Fibroblast of the conjunctiva (primary cell): ENCODE results near the gene SSBP3.
"Not testable (repeated sequence)": the region's sequence is repeated elsewhere in the genome, so short reads cannot be mapped to it uniquely, and the experiment has no call there.

Experiments used
- DNase-seq: peaks from one replicate; pipeline ENCODE4 v3.0.0-alpha.2; 2010; ENCODE audit warnings: low read depth

Gene SSBP3

DNA sequence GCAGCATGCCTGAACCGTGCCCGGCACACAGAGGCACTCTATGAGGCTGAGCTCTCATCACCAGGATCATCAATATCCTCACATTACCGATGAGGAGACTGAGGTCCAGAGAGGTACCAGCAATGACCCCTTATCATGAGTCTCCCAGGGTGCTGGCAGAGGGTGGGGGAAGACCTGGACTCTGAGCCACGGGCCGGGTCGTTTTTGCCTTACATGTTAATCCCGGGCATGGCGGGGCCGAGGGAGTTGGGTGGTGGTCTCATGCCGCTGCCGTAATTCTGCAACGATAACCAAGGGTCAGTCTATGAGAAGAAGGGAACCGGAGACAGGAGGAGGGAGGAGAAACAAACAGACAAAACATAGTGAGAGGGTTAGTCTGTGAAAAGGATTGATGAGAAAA lies 163.2 kb downstream of the SSBP3 start:
- DNase-seq = no peak

DNA sequence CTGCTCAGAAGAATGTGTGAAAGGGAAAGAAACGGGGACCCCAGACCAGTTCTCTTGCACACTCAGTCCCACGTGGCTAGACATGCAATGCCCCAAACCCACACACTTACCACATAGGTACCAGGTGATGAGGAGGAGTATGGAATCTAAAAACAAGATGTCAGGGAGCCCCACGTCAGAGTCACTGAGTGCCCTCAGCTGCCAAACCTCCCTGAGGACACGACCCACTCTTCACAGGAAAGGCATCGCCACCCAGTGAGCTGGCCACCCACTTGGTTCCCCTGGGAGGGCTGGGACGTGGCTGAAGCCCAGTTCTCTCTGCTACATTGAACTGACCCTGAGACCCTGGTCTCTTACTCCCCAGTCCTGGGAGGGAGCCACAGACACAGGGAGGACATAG lies 164.8 kb downstream of the SSBP3 start:
- DNase-seq = no peak

DNA sequence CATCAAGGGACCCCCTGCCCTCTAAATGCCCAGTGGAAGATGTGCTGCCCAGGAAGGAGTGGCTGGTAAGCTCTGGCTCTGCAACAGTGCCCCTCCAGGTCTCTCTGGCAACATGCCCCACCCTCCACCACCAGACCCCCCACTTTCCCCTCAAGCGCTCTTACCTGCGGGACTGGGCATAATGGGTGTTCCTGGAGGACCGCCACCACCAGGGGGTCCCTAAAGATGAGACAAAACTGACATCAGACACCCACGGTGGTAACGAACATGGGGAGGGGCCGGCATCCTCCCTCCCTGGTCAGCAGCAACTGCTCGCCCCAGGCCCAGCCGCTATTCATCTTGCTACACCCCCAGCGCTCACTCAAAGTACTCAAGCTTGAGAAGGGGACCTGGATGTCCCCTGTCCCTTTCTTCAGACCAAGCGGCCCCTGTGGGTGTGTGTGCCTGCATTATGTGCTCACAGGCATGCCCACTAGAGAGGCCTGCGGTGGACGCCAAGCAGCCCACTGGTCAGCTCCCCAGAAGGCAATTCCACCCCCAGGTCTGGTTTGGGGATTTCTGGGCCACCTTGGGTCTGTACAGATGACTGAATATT lies 165.4 kb downstream of the SSBP3 start:
- DNase-seq = no peak

GRCh38 chr1:54239631-54240031 lies 166.6 kb downstream of the SSBP3 start:
- DNase-seq = no peak

DNA sequence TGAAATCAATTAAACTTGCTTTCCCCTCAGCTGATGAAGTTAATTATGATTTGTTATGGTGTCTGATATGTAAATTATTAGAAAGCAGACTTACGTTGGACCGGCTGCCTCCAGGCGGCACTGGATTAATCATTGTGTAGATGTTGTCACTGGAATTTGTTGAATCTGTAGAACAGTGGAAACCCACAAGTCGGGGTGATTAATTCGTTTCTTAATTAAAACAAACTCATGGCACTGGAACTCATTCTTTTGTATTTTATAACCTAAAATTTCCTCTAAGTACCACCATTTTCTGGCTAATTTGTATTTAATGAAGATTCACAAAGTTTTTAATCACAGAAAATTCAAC lies 167.2 kb downstream of the SSBP3 start:
- no peak for DNase-seq

DNA sequence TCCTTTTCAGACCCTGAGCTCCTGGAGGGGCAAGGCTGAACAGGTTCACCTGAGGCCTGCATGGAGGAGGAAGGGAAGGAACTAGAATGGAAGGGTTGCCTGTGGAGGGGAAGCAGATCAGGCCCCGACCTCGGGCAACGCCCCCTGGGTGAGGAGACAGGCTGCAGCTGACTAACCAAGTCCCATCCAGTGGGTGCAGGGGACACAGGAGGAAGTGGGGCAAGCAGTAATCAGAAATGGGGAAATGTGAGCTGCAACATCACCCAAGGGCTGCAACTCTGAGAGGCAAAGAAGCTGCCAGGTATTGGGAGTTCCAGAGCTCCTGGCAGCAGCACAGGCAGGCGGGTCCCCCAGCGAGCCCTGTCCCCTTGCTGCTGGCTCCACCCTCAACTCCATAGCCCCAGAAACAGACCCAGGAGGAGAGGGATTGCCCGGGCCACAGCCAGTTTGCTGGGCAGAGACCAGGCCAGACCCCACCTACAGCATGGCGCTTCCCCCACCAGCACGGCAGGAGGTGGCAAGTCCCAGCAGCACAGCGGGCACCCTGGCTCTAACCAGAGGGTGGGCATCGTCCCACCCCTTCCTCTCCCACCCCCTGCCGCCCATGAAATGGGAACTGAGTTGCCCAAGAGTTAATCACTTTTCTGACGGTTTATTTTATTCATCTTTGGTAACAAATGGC lies 167.7 kb downstream of the SSBP3 start:
- no peak for DNase-seq

GRCh38 chr1:54237586-54237985 lies 168.6 kb downstream of the SSBP3 start:
- DNase-seq = no peak

GRCh38 chr1:54234284-54234683 lies 171.9 kb downstream of the SSBP3 start:
- no peak for DNase-seq

DNA sequence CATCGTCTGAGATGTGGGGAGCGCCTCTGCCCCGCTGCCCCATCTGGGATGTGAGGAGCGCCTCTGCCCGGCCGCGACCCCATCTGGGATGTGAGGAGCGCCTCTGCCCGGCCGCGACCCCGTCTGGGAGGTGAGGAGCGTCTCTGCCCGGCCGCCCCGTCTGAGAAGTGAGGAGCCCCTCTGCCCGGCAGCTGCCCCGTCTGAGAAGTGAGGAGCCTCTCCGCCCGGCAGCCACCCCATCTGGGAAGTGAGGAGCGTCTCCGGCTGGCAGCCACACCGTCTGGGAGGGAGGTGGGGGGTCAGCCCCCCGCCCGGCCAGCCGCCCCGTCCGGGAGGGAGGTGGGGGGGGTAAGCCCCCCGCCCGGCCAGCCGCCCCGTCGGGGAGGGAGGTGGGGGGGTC lies 173.0 kb downstream of the SSBP3 start:
- not testable (repeated sequence) for DNase-seq

GRCh38 chr1:54230507-54231339 lies 175.5 kb downstream of the SSBP3 start:
- DNase-seq = no peak

DNA sequence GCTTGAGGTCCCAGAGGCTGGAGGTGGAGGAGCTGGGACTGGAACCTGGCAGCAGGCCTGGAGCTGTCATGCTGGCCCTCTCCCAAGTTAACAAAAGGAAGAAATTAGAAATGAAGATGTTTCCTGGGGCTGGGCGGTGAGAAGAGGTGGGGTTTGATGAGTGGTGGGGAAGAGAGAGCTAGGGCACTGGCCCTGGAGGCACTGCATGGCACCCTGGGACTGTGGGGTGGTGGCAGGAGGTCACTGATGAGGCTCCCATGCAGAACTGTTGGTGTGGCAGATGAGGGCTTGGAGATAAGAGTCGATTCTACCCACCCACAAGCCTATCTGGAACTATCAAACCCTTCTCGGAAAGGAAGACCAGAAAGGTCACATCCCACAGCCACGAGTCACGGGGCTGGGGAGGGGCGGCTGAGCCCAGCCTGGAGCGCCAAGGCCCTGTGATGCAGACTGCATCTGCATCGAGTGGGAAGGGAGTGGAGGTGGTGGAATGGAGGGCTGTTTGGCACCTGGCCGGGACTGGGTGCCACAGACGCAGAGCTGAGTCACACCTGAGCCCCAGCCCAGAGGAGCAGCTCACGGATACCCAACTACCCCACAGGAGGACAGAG lies 176.8 kb downstream of the SSBP3 start:
- DNase-seq = no peak

DNA sequence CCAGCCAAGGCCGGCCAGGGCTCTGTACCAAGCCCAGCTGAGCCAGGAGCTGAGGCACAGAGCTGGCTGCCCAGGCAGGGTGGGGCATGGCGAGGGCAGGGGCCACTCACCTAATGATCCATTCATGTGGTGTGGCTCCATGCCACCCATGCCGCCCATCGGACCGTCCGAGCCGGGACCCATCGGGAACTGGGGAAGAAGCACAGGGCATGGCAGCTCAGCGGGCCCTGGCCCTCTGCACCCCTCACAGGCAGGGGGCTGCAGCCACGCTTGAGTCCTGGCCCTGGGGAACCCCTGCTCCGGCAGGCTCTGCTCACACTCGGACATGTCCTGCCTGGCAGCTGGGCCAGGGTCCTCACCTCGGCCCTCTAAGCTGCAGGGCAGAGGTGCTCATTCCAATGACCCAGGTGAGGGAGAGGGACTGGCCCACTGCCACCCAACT lies 177.5 kb downstream of the SSBP3 start:
- no peak for DNase-seq

DNA sequence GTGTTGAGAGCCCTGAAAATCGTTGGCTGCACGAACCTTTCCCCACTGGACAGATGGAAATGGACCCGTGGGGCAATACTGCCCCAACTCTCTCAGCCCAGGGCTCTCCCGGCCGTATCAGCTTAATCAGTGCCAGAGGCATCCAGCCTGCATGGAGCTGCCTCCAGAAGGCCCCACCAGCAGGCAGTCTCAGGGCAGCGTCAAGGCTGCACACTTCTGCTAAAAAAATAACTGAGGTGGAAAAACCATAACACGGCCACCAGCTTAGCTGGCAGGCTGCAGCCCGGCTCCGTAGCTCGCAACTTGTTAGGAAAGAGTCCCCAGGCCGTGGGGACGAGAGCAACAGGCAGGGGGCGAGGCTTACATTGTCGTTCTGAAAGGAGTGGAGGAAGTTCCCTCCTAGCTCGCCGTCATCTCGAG lies 178.3 kb downstream of the SSBP3 start:
- no peak for DNase-seq

DNA sequence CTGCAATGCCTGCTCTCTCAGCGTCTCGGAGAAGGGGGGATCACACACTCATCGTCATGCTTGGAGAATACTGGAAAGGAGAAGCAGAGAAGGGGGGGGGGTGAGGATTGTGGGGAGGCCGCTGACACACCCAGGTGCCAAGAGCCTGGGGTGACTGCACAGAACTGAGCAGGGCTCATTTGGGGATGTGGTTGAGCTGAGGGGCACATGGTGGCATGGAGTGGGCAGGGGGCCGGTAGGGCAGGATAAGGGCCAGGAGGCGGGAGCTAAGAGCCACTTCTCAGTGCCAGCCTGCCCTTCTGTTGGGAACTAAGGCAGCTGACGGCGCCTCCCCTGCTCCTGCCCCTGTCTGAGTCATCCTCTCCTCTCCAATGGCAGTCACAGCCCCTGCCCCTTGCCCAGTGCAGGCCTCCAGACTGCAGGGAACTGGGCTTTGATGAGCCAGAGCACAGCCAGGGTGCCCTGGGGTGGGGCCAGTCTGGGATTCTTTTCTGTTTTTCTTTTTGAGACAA lies 179.0 kb downstream of the SSBP3 start:
- DNase-seq = no peak

DNA sequence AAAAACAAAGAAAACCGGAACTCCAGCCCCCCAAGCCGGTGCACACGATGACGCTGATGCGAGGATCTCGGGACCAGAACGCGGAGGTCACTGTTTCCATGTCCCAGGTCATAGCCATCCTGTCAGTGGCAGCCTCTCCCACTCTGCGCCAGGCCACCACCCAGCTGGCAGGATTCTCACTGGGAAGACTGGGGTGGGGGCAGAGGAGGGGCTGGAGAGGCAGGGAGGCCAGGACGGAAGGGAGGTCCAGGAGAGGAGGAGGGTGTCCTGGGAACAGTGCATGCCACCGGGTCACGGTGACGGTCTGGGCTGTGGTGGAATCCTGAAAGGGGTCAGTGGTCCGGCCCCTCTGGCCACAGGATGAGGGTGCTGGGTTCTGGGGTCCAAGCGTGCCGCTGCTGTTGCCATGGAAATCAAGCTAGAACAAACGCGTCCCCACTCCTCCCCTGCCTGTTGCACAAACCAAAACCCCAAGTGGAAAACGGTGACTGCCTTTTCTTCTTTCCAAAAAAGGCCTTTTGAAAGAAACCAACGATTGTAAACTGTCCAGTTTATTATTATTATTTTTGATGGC lies 180.1 kb downstream of the SSBP3 start:
- no peak for DNase-seq

DNA sequence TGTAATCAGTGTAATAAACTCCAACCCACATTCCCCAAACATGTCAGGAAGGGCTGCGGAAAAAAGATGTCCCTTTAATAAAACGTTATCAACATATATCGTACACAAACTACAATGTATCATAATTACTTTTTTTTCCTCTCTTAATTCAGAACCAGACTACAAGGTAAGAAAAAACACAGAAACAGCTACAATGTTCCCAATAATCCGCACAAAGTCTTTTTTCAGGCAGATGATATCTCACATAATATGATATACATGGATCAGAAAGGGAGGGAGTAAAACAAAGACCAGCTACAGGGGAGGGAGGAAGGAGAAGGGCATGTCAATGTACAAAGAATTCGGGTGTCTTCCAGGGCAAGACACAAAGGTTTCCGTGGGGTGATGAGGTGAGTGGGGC lies 180.8 kb downstream of the SSBP3 start:
- no peak for DNase-seq

DNA sequence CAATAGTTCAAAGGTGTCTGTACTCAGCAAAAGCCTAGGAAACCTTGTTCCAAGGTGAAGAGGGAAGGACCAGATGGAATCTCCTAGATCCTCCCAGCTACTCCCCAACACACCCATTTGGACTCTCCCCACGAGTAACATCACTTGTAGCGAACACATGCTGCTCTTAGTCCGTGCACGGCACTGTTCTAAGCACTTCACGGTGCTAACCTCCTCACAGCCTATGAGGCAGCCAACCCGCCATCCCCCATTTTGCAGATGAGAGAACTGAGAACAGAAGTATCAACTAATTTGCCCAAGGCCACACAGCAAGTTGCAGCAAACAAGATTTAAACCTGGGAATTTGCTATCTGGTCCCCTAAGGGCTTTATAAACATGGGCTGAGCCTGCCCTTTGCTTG lies 182.0 kb downstream of the SSBP3 start:
- no peak for DNase-seq

- DNase-seq = no peak
Observed at GRCh38 chr1:54223441-54224202, 182.6 kb downstream of the SSBP3 start.

GRCh38 chr1:54222711-54223110 lies 183.5 kb downstream of the SSBP3 start:
- no peak for DNase-seq

DNA sequence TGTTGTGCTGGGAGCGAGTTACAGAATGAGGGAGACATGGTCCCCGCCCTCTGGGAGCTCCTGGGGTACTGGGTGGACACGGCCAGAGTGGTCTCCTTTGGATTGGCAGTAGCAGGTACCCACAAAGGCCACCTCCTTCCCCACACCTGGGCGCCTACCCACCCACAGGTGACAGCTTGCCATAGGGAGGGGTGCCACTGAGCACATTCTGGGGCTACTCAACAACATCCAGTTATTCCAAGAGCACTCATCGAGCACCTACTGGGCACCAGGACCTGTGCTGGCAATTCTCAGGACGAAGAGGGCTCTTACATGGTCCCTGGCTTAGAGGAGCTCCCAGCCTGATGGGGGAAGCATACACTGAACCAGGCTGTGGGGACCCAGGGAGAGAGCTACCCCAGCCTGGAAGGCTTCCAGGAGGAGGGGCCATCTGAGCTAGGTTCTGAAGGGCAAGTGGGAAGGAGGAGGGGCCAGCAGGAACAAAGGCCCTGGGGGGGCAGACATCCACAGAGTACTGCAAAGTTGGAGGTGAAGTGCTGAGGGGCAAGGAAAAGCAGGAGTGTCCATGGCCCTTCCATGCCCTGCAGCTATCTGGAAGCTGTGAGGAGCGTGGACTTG lies 184.2 kb downstream of the SSBP3 start:
- DNase-seq = no peak
